Suprapubic skin (tissue), 4 donors: ENCODE results near the gene FN3K.

Experiments
- EP300 ChIP-seq: sonication (generic); formaldehyde crosslinking; IDR thresholded peaks from one replicate; pipeline ENCODE4 v1.6.1; 2017; ENCODE audit warnings: antibody characterized with exemption
- POLR2A ChIP-seq, 2 donors: fragments of 450-650 bp; IDR thresholded peaks; one replicate each; pipeline ENCODE4 v1.6.1; 2017; ENCODE audit warnings: antibody characterized with exemption in 2 of 2, mild to moderate bottlenecking in 2 of 2, moderate library complexity in 2 of 2
- POLR2AphosphoS5 ChIP-seq, 3 donors: sonication (generic); formaldehyde crosslinking; IDR thresholded peaks; one replicate each; pipeline ENCODE4 v1.6.1; 2017; ENCODE audit warnings: antibody characterized with exemption in 3 of 3
- TF ChIP-seq, protein P1 (sequence below), 2 donors: fragments of 200-600 bp in 1 of 2; fragments of 450-650 bp in 1 of 2; sonication (generic) in 1 of 2; IDR thresholded peaks; one replicate each; pipeline ENCODE4 v1.5.1; 2016 to 2019; ENCODE audit warnings: antibody characterized with exemption in 2 of 2, mild to moderate bottlenecking in 1 of 2, moderate library complexity in 1 of 2

DNA sequence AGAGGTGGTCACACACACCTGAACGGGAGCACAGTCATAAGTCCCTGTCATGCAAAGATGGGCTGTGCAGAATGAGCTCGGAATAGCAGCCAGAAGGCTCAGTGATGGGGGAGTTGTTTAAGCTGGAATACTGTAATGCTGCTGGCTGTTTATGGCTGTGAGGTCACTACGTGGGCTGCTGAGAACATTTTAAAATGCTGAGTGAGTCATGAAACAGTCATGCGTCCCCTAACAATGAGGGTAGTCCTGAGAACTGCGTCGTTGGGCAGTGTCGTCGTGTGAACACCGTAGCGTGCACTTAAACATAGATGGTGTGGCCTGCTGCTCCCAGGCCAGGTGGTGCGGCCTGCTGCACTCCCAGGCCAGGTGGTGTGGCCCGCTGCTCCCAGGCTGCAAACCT, 56.1 kb downstream of the FN3K start:
- TF ChIP-seq, protein P1, sequence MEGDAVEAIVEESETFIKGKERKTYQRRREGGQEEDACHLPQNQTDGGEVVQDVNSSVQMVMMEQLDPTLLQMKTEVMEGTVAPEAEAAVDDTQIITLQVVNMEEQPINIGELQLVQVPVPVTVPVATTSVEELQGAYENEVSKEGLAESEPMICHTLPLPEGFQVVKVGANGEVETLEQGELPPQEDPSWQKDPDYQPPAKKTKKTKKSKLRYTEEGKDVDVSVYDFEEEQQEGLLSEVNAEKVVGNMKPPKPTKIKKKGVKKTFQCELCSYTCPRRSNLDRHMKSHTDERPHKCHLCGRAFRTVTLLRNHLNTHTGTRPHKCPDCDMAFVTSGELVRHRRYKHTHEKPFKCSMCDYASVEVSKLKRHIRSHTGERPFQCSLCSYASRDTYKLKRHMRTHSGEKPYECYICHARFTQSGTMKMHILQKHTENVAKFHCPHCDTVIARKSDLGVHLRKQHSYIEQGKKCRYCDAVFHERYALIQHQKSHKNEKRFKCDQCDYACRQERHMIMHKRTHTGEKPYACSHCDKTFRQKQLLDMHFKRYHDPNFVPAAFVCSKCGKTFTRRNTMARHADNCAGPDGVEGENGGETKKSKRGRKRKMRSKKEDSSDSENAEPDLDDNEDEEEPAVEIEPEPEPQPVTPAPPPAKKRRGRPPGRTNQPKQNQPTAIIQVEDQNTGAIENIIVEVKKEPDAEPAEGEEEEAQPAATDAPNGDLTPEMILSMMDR (IDR thresholded peaks at IDR 0.05): no peak
- TF ChIP-seq POLR2AphosphoS5 (IDR thresholded peaks at IDR 0.05) (no peak), POLR2A (IDR thresholded peaks at IDR 0.05) (no peak), EP300 (no peak)
